Stimulated activated CD8-positive, alpha-beta memory T cell treated with anti-CD3 and anti-CD28 coated beads, Interleukin-12 subunit alpha, Interleukin-12 subunit beta, amount 100 ng/mL, for 24 hours (primary cell): ENCODE data around the gene SRRT.

Experiments used
- DNase-seq: peaks from one replicate; pipeline ENCODE4 v3.0.0-alpha.2; 2020; ENCODE audit errors: extremely low read depth

SRRT gene

GRCh38 chr7:100882201-100882600, 7.3 kb downstream of the SRRT start:
- DNase-seq: no peak

DNA sequence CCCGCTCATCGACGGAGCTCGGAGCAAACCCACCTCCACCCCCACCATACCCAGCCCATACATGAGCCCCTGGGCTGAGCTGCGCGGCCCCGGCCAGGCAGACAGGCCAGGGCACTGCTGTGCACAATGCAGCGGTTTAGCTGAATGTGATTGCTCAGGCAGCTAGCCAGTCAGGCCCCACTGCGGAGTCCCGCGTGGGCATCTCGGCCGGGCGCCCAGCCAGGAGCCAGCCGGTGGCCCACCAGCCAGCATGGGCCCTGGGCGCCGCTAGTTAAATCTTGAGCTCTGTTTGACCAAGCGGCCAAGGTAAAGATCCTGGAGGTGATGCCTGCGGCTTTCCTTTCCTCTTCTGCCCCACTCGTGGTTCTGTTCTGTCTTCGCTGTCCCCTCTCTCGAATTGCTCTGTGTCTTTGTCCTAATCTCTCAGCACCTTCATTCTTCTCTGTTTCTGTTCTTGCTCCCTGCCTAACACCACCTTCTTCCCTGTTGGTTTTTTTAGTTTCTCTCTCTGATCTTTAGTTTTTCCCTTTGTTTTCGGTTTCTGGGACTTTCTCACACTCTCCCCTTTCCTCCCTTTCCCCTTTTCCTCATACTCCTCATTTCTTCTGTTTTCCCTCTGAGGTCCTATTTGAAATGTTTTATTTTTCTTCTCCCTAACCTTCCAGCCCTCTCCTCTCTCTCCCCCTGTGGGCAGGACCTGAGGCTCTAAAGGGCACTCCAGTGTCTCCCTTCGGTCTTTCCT, 8.1 kb downstream of the SRRT start:
- DNase-seq: no peak

- DNase-seq: no peak
Observed at GRCh38 chr7:100884736-100885439, 10.0 kb downstream of the SRRT start.

DNA sequence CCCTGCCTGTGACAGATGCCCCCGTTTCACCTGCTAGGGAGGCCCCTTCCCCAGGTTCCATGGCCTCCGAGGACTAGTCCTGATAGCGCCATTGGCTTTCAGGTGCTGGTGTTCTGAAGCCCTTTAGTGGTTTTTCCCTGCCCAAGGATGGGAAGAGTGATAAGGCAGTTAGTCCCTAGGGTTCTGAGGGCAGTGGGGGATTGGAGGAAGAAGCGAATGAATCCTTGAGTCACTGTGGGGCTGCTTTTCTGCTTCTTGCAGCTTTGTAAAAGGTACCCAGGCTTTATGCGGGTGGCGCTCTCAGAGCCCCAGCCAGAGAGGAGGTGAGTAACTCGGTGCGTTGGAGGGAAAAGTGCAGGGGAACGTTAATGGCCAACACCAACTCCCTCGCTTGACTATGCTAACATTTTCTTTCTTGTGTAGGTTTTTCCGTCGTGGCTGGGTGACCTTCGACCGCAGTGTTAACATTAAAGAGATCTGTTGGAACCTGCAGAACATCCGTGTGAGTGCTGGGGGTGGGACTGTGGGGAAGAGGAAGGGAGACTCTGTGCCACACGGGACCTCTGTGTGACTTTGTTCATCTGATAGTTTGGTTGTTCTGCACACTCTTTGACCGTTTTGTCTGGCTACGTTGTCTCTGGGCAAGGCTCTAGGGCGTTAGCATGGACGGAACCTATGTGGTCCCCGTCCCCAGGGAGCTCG, 10.7 kb downstream of the SRRT start:
- no peak for DNase-seq

- no peak for DNase-seq
Observed at GRCh38 chr7:100886142-100886935, 11.4 kb downstream of the SRRT start.

DNA sequence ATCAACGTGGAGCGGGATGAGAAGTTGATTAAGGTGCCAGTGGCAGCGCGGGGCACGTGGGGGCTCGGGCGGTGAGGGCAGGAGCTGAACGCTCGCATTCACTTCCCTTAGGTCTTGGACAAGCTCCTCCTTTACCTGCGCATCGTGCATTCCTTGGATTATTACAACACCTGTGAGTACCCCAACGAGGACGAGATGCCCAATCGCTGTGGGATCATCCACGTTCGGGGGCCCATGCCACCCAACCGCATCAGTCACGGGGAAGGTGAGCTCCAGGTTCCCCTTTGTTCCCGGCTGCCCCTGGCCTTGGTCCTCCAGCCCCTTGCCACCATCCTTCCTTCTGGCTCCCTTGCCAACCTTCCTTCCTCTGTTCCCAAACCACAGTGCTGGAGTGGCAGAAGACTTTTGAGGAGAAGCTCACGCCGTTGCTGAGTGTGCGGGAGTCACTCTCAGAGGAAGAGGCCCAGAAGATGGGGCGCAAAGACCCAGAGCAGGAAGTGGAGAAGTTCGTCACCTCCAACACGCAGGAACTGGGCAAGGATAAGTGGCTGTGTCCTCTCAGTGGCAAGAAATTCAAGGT, 12.1 kb downstream of the SRRT start:
- no peak for DNase-seq

DNA sequence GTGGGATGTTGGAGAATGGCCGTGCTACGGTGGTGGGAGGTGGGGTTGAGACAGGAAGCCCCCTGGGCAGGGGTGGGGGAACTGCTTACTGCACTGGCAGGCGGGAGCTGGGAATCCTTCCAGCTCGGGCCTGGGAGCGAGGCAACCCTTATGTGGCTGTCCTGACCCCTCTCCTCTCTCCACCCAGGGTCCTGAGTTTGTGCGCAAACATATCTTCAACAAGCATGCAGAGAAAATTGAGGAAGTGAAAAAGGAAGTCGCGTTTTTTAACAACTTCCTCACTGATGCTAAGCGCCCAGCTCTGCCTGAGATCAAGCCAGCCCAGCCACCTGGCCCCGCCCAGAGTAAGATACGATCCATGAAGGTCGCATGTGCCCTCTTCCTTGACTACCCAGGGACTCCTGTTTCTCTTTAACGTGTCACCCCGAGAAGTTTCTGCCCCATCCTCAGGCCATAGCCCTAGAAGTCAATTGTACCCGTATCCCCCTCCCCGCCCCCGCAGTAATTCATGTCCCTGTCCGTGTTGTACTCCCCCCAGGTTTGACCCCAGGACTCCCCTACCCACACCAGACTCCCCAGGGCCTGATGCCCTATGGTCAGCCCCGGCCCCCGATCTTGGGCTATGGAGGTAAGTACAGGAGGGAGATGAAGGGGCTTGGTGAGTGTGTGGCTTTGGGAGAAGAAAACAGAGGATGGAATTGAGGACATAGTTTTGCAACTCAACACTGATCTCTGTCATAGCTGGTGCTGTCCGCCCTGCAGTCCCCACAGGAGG, 12.8 kb downstream of the SRRT start:
- DNase-seq: no peak

GRCh38 chr7:100888291-100888987, 13.5 kb downstream of the SRRT start:
- DNase-seq: no peak

DNA sequence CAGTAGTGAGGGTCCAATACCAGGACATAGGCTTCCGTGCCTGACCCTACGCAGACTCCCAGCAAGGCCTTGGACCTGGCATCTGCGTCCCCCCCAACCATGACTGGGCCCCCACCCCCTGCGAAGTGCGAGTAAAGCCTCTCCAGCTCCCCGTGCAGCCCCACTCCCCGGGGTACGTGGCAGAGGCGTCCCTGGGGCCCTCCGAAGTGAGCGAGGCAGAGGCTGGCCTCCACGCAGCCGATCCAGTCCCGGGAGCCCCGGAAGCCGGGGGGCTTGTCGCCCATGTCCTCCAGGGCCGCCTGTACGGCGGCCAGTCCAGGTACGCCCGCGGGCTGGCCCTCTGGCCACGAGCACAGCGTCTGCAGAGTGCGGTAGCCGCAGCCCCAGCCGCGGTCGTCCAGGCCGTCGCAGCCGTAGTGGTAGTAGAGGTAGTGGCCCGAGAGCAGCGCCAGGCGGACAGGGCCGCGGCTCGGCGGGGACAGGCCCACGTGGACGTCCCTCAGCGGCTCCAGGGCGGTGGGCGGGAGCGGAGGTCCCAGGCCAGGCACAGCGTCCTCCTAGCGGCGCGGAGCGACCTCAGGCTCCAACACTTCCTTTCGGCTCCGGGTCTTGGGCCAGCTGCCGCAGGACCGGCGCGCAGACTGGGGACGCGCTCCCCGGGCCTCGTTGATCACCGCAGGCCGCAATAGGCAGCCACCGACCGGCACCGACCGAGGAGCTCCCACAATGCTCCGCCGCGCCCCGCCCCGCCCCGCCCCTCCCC, 14.3 kb downstream of the SRRT start, which contains the start of gene UFSP1:
Gene UFSP1, minus strand, starts transcription at position 728 of the 763 bp plus-strand sequence. Its CDS starts 444 bp downstream, at position 284.
- no peak for DNase-seq

- no peak for DNase-seq
Observed at GRCh38 chr7:100890653-100891567, 16.0 kb downstream of the SRRT start.

DNA sequence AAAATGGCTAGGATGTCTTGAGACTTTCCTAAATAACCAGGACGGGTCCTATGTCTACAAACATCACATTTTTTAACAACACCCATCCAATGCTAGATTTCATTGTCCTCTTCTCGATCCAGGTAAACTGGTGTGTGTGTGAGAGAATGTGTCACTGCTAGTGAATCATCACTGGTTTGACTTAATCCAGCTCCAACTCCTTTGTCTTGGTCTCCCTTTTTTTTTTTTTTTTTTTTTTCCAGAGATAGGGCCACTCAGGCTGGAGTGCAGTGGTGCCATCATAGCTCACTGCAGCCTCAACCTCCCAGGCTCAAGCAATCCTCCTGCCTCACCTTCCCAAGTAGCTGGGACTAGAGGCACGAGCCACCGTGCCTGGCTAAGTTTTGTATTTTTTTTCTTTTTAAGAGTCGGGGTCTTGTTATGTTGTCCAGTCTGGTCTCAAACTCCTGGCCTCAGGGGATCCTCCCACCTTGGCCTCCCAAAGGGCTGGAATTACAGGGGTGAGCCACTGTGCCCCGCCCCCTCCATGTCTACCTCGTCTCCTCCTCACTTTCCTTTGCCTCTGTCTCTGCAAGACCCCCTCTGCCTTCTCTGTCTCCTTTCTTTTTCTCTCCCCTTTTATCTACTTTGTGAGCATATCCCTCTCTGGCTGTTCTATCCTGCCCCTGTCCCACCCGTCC, 16.8 kb downstream of the SRRT start:
- no peak for DNase-seq

GRCh38 chr7:100892364-100893317, 17.7 kb downstream of the SRRT start:
- no peak for DNase-seq

GRCh38 chr7:100893318-100893895, 18.5 kb downstream of the SRRT start:
- no peak for DNase-seq

DNA sequence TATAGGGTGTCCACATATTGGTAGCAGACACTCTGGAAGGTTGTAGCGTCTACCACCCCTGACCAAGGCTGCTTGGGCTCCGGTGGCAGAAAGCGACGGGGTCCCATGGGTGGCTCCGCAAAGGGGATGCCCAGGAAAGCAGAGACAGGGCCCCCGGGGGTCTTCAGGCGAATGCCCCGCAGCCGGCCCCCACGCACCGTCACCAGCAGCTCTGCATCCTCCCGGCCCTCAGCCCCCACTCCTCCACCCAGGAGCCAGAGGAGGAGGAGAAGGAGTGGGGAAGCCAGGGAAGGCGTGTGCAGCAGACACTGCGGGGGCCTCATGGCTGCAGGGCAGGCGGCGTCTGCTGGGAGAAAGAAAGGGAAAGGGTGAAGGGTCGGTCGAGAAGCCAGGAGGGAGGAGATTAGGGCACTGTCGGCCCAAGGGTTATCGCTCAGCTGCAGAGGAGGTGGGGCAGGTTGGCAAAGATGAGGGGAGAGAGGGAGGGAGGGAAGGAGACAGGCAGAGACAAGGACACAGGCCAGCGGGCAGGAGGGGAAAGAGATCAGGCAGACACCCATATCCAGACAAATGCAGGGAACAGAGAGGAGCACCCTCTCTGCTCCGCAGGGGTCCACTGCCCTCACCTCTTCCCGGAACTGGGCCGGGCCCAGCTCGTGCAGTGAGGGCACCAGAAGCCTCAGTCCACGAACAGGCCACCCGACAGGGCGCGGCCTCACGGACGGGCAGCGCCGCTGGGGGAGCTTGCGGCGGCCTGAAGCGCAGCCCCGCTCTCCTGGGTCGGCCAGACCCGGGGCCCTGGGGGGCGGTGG, 19.2 kb downstream of the SRRT start:
- no peak for DNase-seq
